GM18858 (cell line): ENCODE results near the gene MXI1.
"Not testable (repeated sequence)": the region's sequence is repeated elsewhere in the genome, so short reads cannot be mapped to it uniquely, and the experiment has no call there.

Source experiments
- ATAC-seq: cut with Tn5 transposase; IDR thresholded peaks from one replicate; pipeline ENCODE4 v1.9.1; 2021; ENCODE audit not compliant: unreplicated experiment

The MXI1 gene

GRCh38 chr10:110233846-110234245 is 26.4 kb downstream of the MXI1 start:
- no peak for ATAC-seq

- ATAC-seq = no peak
Observed at GRCh38 chr10:110237894-110238480, 30.6 kb downstream of the MXI1 start.

- no peak for ATAC-seq
Observed at GRCh38 chr10:110239892-110240291, 32.5 kb downstream of the MXI1 start.

- no peak for ATAC-seq
Observed at GRCh38 chr10:110241407-110241806, 34.0 kb downstream of the MXI1 start.

GRCh38 chr10:110241841-110242240 is 34.4 kb downstream of the MXI1 start:
- ATAC-seq = no peak

GRCh38 chr10:110242511-110242910 is 35.1 kb downstream of the MXI1 start:
- no peak for ATAC-seq

GRCh38 chr10:110244550-110244949 is 37.1 kb downstream of the MXI1 start:
- ATAC-seq = no peak

GRCh38 chr10:110247833-110248232 is 40.4 kb downstream of the MXI1 start:
- not testable (repeated sequence) for ATAC-seq

GRCh38 chr10:110249489-110249888 is 42.1 kb downstream of the MXI1 start:
- peak; percentile 59 for ATAC-seq

- ATAC-seq = peak; percentile 81
Observed at GRCh38 chr10:110251392-110251791, 44.0 kb downstream of the MXI1 start.

GRCh38 chr10:110252151-110252550 is 44.7 kb downstream of the MXI1 start:
- no peak for ATAC-seq

- no peak for ATAC-seq
Observed at GRCh38 chr10:110254467-110254866, 47.1 kb downstream of the MXI1 start.

GRCh38 chr10:110258542-110258941 is 51.1 kb downstream of the MXI1 start:
- ATAC-seq = no peak

- ATAC-seq = no peak
Observed at GRCh38 chr10:110259317-110259716, 51.9 kb downstream of the MXI1 start.

GRCh38 chr10:110260746-110261477 is 53.5 kb downstream of the MXI1 start:
- ATAC-seq = no peak

- ATAC-seq = no peak
Observed at GRCh38 chr10:110263164-110263563, 55.8 kb downstream of the MXI1 start.

GRCh38 chr10:110265573-110266193 is 58.3 kb downstream of the MXI1 start:
- ATAC-seq = no peak

- ATAC-seq = no peak
Observed at GRCh38 chr10:110267276-110267675, 59.9 kb downstream of the MXI1 start.

GRCh38 chr10:110268442-110268841 is 61.0 kb downstream of the MXI1 start:
- ATAC-seq = no peak

GRCh38 chr10:110268971-110269370 is 61.6 kb downstream of the MXI1 start:
- no peak for ATAC-seq

- ATAC-seq = peak; percentile 65
Observed at GRCh38 chr10:110269374-110270318, 62.2 kb downstream of the MXI1 start.
